Testis (tissue), 2 donors: ENCODE data around the gene GOT2.

Experiments used
- CTCF ChIP-seq, 3 experiments: fragments of 450-650 bp in 2 of 3; fragments of 200-600 bp in 1 of 3; sonication (generic) in 1 of 3; IDR thresholded peaks; one replicate each; pipeline ENCODE4 v1.5.1; 2016 to 2019; ENCODE audit warnings: antibody characterized with exemption in 3 of 3, mild to moderate bottlenecking in 2 of 3, moderate library complexity in 1 of 3
- POLR2A ChIP-seq: fragments of 450-650 bp; IDR thresholded peaks from one replicate; pipeline ENCODE4 v1.6.1; 2017; ENCODE audit warnings: antibody characterized with exemption, mild to moderate bottlenecking, moderate library complexity

- no peak for TF ChIP-seq POLR2A
- TF ChIP-seq CTCF (IDR thresholded peaks at IDR 0.05): no peak
These were observed 55.8 kb downstream of the GOT2 start for GRCh38 chr16:58678269-58678668.
